ENCODE measurements around the gene CDK15.
"Not testable (repeated sequence)": the region's sequence is repeated elsewhere in the genome, so short reads cannot be mapped to it uniquely, and the experiment has no call there.

Gene CDK15

GRCh38 chr2:201806442-201807170 is at the start of gene CDK15:
Gene CDK15, plus strand, starts transcription at chr2:201806537. Its CDS starts 128 bp downstream, at chr2:201806665.
- TF ChIP-seq CTCF (IDR thresholded peaks at IDR 0.05; ENCODE audit: low read length, missing control alignments), result no peak
- no peak within 1 kb of the TSS for H3K4me3 ChIP-seq (replicated peaks; ENCODE audit: low read depth, low read length)
- DNase-seq (ENCODE audit: low read depth), result peak; percentile 47

- DNase-seq (ENCODE audit: low read depth), result no peak
- no peak overlapping the region for H3K4me3 ChIP-seq (replicated peaks; ENCODE audit: low read depth, low read length)
- TF ChIP-seq CTCF (IDR thresholded peaks at IDR 0.05; ENCODE audit: low read length, missing control alignments), result no peak
Measured at GRCh38 chr2:201758234-201758633, 48.1 kb upstream of the CDK15 start.

GRCh38 chr2:201758873-201759272 is 47.5 kb upstream of the CDK15 start:
- H3K4me3 ChIP-seq (replicated peaks; ENCODE audit: low read depth, low read length), result no peak overlapping the region
- DNase-seq (ENCODE audit: low read depth), result no peak
- TF ChIP-seq CTCF (IDR thresholded peaks at IDR 0.05; ENCODE audit: low read length, missing control alignments), result no peak

- no peak for DNase-seq (ENCODE audit: low read depth)
- H3K4me3 ChIP-seq (replicated peaks; ENCODE audit: low read depth, low read length), result no peak overlapping the region
- TF ChIP-seq CTCF (IDR thresholded peaks at IDR 0.05; ENCODE audit: low read length, missing control alignments), result no peak
Measured at GRCh38 chr2:201759567-201759966, 46.8 kb upstream of the CDK15 start.

- DNase-seq (ENCODE audit: low read depth), result no peak
- no peak for TF ChIP-seq CTCF (IDR thresholded peaks at IDR 0.05; ENCODE audit: low read length, missing control alignments)
- H3K4me3 ChIP-seq (replicated peaks; ENCODE audit: low read depth, low read length), result no peak overlapping the region
Measured at GRCh38 chr2:201761101-201761500, 45.2 kb upstream of the CDK15 start.

GRCh38 chr2:201764469-201764868 is 41.9 kb upstream of the CDK15 start:
- H3K4me3 ChIP-seq (replicated peaks; ENCODE audit: low read depth, low read length); DNase-seq (ENCODE audit: low read depth): not testable (repeated sequence)

- TF ChIP-seq CTCF (IDR thresholded peaks at IDR 0.05; ENCODE audit: low read length, missing control alignments), result no peak
- H3K4me3 ChIP-seq (replicated peaks; ENCODE audit: low read depth, low read length), result no peak overlapping the region
- no peak for DNase-seq (ENCODE audit: low read depth)
Measured at GRCh38 chr2:201765799-201766198, 40.5 kb upstream of the CDK15 start.
